DND-41 (cell line): Measurements from ENCODE around the gene FHOD3.

ENCODE experiments used
- ATAC-seq: fragments of 200-7000 bp; cut with Tn5 transposase; 3 replicates; pipeline ENCODE4 v1.9.1; 2021; ENCODE audit warnings: low read depth; ENCODE audit not compliant: insufficient read depth
- DNase-seq: peaks from one replicate; pipeline ENCODE4 v3.0.0-alpha.2; 2020
- H2AFZ ChIP-seq: 2 replicates; pipeline ENCODE4 v1.6.0; 2012; ENCODE audit warnings: low read depth, low read length
- H3K27ac ChIP-seq: 2 replicates; pipeline ENCODE4 v1.5.1; 2012; ENCODE audit warnings: low read length, inconsistent platforms
- H3K27me3 ChIP-seq: fragments of 200-600 bp; sonication (generic); 2 replicates; pipeline ENCODE4 v1.6.0; 2012; ENCODE audit warnings: low read length, mild to moderate bottlenecking, inconsistent platforms; ENCODE audit not compliant: insufficient read depth, poor library complexity
- H3K36me3 ChIP-seq: 2 replicates; pipeline ENCODE4 v1.5.1; 2012; ENCODE audit warnings: low read length, inconsistent platforms; ENCODE audit not compliant: insufficient read depth
- H3K4me1 ChIP-seq: 2 replicates; pipeline ENCODE4 v1.5.1; 2012; ENCODE audit warnings: mild to moderate bottlenecking, low read length; ENCODE audit not compliant: insufficient read depth
- H3K4me2 ChIP-seq: 2 replicates; pipeline ENCODE4 v1.6.0; 2012; ENCODE audit warnings: mild to moderate bottlenecking, moderate library complexity, low read length, inconsistent platforms; ENCODE audit not compliant: insufficient read depth
- H3K4me3 ChIP-seq, 2 experiments: fragments of 200-600 bp in 1 of 2; shearing (Covaris generic) in 1 of 2; 2 replicates each; pipeline ENCODE4 v1.5.1; 2012 to 2016; ENCODE audit warnings: inconsistent platforms in 2 of 2, low read length in 2 of 2, mild to moderate bottlenecking in 2 of 2, low read depth in 1 of 2, moderate library complexity in 1 of 2
- H3K79me2 ChIP-seq: 2 replicates; pipeline ENCODE4 v1.6.0; 2012; ENCODE audit warnings: low read length, inconsistent platforms; ENCODE audit not compliant: insufficient read depth
- H3K9ac ChIP-seq: 2 replicates; pipeline ENCODE4 v1.6.0; 2012; ENCODE audit warnings: low read depth, mild to moderate bottlenecking, inconsistent platforms, low read length, moderate library complexity
- H3K9me3 ChIP-seq: 2 replicates; pipeline ENCODE4 v1.5.1; 2012; ENCODE audit warnings: low read length, moderate library complexity, mild to moderate bottlenecking, inconsistent platforms; ENCODE audit not compliant: insufficient read depth, severe bottlenecking
- H4K20me1 ChIP-seq: 2 replicates; pipeline ENCODE4 v1.6.0; 2012; ENCODE audit warnings: low read length; ENCODE audit not compliant: insufficient read depth
- EZH2 ChIP-seq: IDR thresholded peaks from 3 replicates; pipeline ENCODE4 v1.6.1; 2012; ENCODE audit warnings: borderline replicate concordance, low read depth, mild to moderate bottlenecking, moderate library complexity, low read length, inconsistent platforms; ENCODE audit not compliant: severe bottlenecking
- TF ChIP-seq, protein P1 (sequence below): IDR thresholded peaks from 2 replicates; pipeline ENCODE4 v1.5.1; 2012; ENCODE audit warnings: borderline replicate concordance, low read length, moderate library complexity, mild to moderate bottlenecking; ENCODE audit not compliant: poor library complexity, severe bottlenecking; ENCODE audit errors: extremely low read depth

Gene FHOD3

GRCh38 chr18:36672437-36673344, 375.2 kb downstream of the FHOD3 start:
- ATAC-seq = no peak
- H2AFZ ChIP-seq = no peak overlapping the region
- no peak for DNase-seq
- H4K20me1 ChIP-seq = no peaks in the 10 kb centered on the region
- no peaks in the 10 kb centered on the region for H3K27me3 ChIP-seq
- no peaks in the 10 kb centered on the region for H3K4me1 ChIP-seq
- H3K4me2 ChIP-seq = no peak overlapping the region
- H3K27ac ChIP-seq = no peak overlapping the region
- H3K4me3 ChIP-seq = no peak overlapping the region
- H3K9ac ChIP-seq = no peak overlapping the region
- H3K9me3 ChIP-seq = peaks cover 4% of the 10 kb centered on the region
- TF ChIP-seq, protein P1, sequence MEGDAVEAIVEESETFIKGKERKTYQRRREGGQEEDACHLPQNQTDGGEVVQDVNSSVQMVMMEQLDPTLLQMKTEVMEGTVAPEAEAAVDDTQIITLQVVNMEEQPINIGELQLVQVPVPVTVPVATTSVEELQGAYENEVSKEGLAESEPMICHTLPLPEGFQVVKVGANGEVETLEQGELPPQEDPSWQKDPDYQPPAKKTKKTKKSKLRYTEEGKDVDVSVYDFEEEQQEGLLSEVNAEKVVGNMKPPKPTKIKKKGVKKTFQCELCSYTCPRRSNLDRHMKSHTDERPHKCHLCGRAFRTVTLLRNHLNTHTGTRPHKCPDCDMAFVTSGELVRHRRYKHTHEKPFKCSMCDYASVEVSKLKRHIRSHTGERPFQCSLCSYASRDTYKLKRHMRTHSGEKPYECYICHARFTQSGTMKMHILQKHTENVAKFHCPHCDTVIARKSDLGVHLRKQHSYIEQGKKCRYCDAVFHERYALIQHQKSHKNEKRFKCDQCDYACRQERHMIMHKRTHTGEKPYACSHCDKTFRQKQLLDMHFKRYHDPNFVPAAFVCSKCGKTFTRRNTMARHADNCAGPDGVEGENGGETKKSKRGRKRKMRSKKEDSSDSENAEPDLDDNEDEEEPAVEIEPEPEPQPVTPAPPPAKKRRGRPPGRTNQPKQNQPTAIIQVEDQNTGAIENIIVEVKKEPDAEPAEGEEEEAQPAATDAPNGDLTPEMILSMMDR = no peak
- TF ChIP-seq EZH2 = no peak
- H3K36me3 ChIP-seq = no peaks in the 10 kb centered on the region
- no peaks in the 10 kb centered on the region for H3K79me2 ChIP-seq

DNA sequence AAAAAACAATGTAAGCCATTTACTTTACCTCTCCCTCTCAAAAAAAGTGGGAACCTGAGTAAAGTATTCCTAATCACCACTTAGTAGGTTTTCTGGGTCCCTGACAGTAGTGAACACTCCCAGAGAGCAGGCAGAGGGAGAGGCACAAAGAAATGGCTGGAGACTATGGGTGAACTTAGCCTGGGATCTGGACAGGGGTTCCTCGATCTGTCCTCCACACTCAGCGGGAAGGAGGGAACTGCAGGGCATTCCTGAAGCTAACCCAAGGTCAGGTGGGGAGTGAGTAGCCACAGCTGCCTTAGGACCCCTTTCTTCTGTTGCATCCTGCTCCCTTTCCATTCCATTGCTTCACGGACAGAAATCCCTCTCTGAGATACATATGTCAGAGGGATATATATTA, 375.9 kb downstream of the FHOD3 start:
- TF ChIP-seq EZH2 = no peak
- TF ChIP-seq, protein P1 = no peak
- no peak for ATAC-seq
- H3K9ac ChIP-seq = no peak overlapping the region

DNA sequence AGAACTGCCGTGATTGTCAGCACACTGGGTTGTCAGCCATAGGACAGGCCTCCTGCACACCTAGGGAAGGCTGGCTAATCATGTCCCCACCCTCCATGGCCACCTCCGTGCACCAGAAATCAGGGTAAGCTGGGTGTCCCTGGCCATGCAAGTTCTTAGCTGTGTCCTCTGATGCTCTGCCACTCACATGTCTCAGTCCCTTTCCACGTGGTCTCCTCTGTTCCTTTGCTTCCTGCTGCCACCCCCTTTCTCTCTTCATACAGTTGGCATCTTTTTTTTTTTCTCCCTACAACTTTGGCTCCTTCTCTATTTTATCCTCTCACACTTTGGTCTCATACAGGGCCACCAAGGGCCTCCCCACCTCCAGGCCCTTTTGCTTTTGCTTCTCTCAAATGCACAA, 377.6 kb downstream of the FHOD3 start:
- H3K36me3 ChIP-seq = no peaks in the 10 kb centered on the region
- no peak for ATAC-seq
- no peak overlapping the region for H3K9ac ChIP-seq
- H3K27ac ChIP-seq = no peak overlapping the region
- no peak for TF ChIP-seq EZH2
- TF ChIP-seq, protein P1 = no peak
- no peak overlapping the region for H2AFZ ChIP-seq
- no peak for DNase-seq
- H3K79me2 ChIP-seq = no peaks in the 10 kb centered on the region
- no peaks in the 10 kb centered on the region for H3K4me1 ChIP-seq
- peaks cover 4% of the 10 kb centered on the region for H3K9me3 ChIP-seq
- H3K4me2 ChIP-seq = no peak overlapping the region
- H4K20me1 ChIP-seq = no peaks in the 10 kb centered on the region
- H3K27me3 ChIP-seq = no peaks in the 10 kb centered on the region
- no peak overlapping the region for H3K4me3 ChIP-seq

More for the DNA sequence above, 375.9 kb downstream of the FHOD3 start:
- Histone ChIP-seq H4K20me1 (no peaks in the 10 kb centered on the region), H3K4me2 (no peak overlapping the region), H3K27ac (no peak overlapping the region), H3K79me2 (no peaks in the 10 kb centered on the region), H3K27me3 (no peaks in the 10 kb centered on the region), H3K36me3 (no peaks in the 10 kb centered on the region), H3K4me1 (no peaks in the 10 kb centered on the region), H3K4me3 (no peak overlapping the region), H3K9me3 (peaks cover 4% of the 10 kb centered on the region), H2AFZ (no peak overlapping the region)
- no peak for DNase-seq
